Calu3 (cell line): ENCODE data around the gene KLLN. TPM values are rescaled to one million over a fixed set of nuclear protein-coding genes. Genes with fewer than 3 reads are reported as not detected.

Experiments used
- BruUV-seq: library from RNA; stranded (reverse); fragments of 400-500 nt; replicated peaks from 2 replicates; lab custom pipeline; 2021; lab: Mats Ljungman, UMichigan
- CTCF ChIA-PET: fragments of 300-600 bp; sonication (Branson Sonifier 250); formaldehyde crosslinking; loops from one replicate; lab custom pipeline; 2022; ENCODE audit warnings: antibody characterized with exemption; lab: Charles Lee
- DNase-seq: peaks from one replicate; pipeline ENCODE4 v3.0.0; 2022
- H3K27ac Mint-ChIP-seq: one replicate; pipeline ENCODE4 v1.8.0; 2022; ENCODE audit warnings: mixed read lengths; ENCODE audit not compliant: unreplicated experiment
- H3K27me3 Mint-ChIP-seq: one replicate; pipeline ENCODE4 v1.8.0; 2022; ENCODE audit warnings: mixed read lengths; ENCODE audit not compliant: unreplicated experiment
- H3K36me3 Mint-ChIP-seq: one replicate; pipeline ENCODE4 v1.8.0; 2022; ENCODE audit warnings: mild to moderate bottlenecking, moderate library complexity, mixed read lengths; ENCODE audit not compliant: insufficient read depth, unreplicated experiment
- H3K4me1 Mint-ChIP-seq: one replicate; pipeline ENCODE4 v1.8.0; 2022; ENCODE audit warnings: mild to moderate bottlenecking, low read depth, mixed read lengths; ENCODE audit not compliant: unreplicated experiment
- H3K4me3 Mint-ChIP-seq: one replicate; pipeline ENCODE4 v1.8.0; 2022; ENCODE audit warnings: mild to moderate bottlenecking, low read depth, moderate library complexity, mixed read lengths; ENCODE audit not compliant: unreplicated experiment
- H3K9me3 Mint-ChIP-seq: one replicate; pipeline ENCODE4 v1.8.0; 2022; ENCODE audit warnings: low read depth, mixed read lengths; ENCODE audit not compliant: unreplicated experiment
- intact Hi-C: fragments of 100-400 bp; cut with micrococcal nuclease; formaldehyde crosslinking; loops from one replicate; pipeline ENCODE4 v1.10.0; 2022; ENCODE audit not compliant: unreplicated experiment
- total RNA-seq: library from RNA; stranded (reverse); gene quantifications from 2 replicates; pipeline ENCODE4 v1.2.3, GENCODE V29; 2022
- TF ChIP-seq, protein P1 (sequence below): fragments of 200-600 bp; IDR thresholded peaks from one replicate; pipeline ENCODE4 v1.8.0; 2022; ENCODE audit warnings: antibody characterized with exemption; ENCODE audit not compliant: unreplicated experiment

KLLN gene
- total RNA-seq, 1 experiment from 2014 or later, result 0.52 TPM

DNA sequence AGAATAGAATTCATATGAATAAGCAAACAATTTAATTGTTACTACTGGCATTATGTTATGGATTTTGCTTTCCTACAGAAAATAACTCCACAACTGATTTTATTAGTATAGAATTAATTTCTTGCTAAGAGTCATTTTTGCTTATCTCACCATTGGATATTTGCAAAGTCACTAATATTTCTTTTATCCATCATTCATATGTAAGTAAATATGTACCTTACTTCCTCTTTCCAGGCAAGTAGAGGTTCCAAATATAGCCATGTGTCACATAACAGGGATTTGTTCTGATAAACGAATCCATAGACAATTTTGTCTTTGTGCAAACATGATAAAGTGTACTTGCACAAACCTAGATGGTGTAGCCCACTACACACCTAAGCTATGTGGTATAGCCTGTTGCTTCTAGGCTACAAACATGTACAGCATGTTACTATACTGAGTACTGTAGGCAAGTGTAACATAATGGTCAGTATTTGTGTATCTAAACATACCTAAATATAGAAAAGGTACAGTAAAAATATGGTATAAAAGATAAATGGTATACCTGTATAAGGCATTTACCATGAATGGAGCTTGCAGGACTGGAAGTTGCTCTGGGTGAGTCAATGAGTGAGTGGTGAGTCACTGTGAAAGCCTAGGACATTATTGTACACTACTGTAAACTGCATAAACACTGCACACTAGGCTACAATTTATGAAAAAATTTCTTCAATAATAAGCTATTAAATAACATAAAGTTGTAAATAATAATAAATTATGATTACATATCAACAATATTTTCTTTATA, 18.3 kb downstream of the KLLN start:
- TF ChIP-seq, protein P1, sequence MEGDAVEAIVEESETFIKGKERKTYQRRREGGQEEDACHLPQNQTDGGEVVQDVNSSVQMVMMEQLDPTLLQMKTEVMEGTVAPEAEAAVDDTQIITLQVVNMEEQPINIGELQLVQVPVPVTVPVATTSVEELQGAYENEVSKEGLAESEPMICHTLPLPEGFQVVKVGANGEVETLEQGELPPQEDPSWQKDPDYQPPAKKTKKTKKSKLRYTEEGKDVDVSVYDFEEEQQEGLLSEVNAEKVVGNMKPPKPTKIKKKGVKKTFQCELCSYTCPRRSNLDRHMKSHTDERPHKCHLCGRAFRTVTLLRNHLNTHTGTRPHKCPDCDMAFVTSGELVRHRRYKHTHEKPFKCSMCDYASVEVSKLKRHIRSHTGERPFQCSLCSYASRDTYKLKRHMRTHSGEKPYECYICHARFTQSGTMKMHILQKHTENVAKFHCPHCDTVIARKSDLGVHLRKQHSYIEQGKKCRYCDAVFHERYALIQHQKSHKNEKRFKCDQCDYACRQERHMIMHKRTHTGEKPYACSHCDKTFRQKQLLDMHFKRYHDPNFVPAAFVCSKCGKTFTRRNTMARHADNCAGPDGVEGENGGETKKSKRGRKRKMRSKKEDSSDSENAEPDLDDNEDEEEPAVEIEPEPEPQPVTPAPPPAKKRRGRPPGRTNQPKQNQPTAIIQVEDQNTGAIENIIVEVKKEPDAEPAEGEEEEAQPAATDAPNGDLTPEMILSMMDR, result no peak
- Mint-ChIP-seq H3K9me3 (no peaks in the 10 kb centered on the region), H3K27me3 (no peaks in the 10 kb centered on the region), H3K36me3 (peaks cover 7% of the 10 kb centered on the region), H3K4me3 (no peak overlapping the region), H3K27ac (peak overlapping the region; percentile 69), H3K4me1 (peaks cover 31% of the 10 kb centered on the region)
- CTCF ChIA-PET, result interaction anchor here (0.6 to 1.3 kb wide), 2 partner anchors 16 to 21 kb away, joined by 3 to 4 read pairs; no protein-coding TSS in a partner anchor
- intact Hi-C loops, result no loop called here
- DNase-seq, result peak; percentile 23
- BruUV-seq, result no TSS peak

DNA sequence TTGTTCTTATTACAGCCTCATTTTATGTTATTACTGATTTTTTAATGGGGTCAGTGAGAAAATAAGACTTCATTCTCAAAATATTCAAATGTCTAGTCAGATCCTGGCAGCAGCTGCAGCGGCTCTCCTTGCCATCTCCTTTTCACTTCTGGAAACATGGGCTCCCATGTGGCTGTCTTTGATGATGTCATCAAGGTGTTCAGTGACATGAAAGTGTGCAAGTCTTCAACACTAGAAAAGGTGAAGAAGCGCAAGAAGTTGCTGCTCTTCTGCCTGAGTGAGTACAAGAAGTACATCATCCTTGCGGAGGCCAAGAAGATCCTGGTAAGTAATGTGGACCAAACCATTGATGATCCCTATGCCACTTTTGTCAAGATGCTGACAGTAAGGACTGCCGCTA, 19.6 kb downstream of the KLLN start:
- no peak for DNase-seq
- Mint-ChIP-seq H3K27me3 (no peaks in the 10 kb centered on the region), H3K4me1 (peaks cover 29% of the 10 kb centered on the region), H3K27ac (no peak overlapping the region), H3K4me3 (no peak overlapping the region), H3K9me3 (no peaks in the 10 kb centered on the region), H3K36me3 (peaks cover 7% of the 10 kb centered on the region)
- CTCF ChIA-PET, result no interaction called here
- BruUV-seq, result no TSS peak
- TF ChIP-seq, protein P1, result no peak
- intact Hi-C loops, result no loop called here

DNA sequence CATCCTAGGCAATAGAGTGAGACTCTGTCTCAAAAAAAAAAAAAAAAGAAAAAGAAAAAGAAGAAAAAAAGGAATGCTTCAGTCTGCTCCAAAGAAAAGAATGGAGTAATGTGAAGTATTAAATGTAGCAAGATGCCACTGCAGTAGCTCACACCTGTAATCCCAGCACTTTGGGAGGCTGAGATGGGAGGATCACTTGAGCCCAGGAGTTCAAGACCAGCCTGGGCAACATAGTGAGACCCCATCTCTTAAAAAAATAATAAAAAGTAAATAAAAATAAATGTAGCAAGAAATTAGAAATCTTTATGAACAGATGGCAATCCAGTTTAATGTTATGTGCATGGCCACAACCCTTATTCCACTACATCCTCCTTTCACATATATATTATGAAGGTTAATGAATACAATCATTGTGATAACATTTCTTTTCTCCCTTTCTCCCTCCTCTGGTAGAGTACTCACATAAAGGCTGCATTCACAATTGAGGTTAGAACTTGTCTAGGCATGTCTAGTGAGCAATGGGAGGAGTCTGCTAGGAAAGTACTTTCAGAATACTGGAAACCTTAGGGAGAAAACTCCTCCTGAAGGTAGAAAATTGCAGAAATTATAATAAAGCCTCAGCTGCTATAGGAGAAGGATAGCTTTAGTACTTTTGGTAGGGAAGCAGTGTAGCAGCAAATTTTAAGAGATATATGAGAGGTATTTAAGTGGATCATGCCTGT, 20.4 kb downstream of the KLLN start:
- intact Hi-C loops, result no loop called here
- no peak for DNase-seq
- no peaks in the 10 kb centered on the region for H3K27me3 Mint-ChIP-seq
- BruUV-seq, result no TSS peak
- H3K27ac Mint-ChIP-seq, result peak overlapping the region; percentile 78
- TF ChIP-seq, protein P1, result no peak
- H3K9me3 Mint-ChIP-seq, result no peaks in the 10 kb centered on the region
- peaks cover 7% of the 10 kb centered on the region for H3K36me3 Mint-ChIP-seq
- CTCF ChIA-PET, result interaction anchor here (0.7 kb wide), 3 partner anchors 25 to 1119 kb away, joined by 3 to 4 read pairs (median 4); partner anchors contain the start of gene ATAD1
- peaks cover 29% of the 10 kb centered on the region for H3K4me1 Mint-ChIP-seq
- H3K4me3 Mint-ChIP-seq, result peak overlapping the region; percentile 30

DNA sequence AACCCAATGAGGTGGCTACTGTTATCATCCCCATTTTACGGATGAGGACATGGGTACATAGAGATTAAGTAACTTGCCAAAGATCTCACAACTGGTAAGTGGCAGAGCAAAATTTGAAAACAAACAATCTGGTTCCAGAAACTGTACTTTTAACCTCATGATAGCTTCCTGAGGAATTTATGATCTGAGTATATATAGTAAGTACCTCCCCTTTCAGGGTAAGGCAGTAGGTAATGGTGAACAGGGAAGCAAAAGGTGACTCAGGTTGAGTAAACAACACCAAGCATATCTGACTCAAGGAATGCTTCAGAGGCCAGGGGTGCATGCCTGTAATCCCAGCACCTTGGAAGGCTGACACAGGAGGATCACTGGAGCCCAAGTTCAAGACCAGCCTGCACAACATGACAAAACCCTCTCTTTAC, 21.1 kb downstream of the KLLN start:
- TF ChIP-seq, protein P1, result no peak
- CTCF ChIA-PET, result interaction anchor here (0.7 kb wide), 3 partner anchors 24 to 1119 kb away, joined by 3 to 4 read pairs (median 4); partner anchors contain the start of gene ATAD1
- no TSS peak for BruUV-seq
- peak; percentile 65 for DNase-seq
- Mint-ChIP-seq H3K9me3 (no peaks in the 10 kb centered on the region), H3K4me3 (peak overlapping the region; percentile 30), H3K27ac (peak overlapping the region; percentile 78), H3K27me3 (no peaks in the 10 kb centered on the region), H3K36me3 (peaks cover 7% of the 10 kb centered on the region), H3K4me1 (peaks cover 29% of the 10 kb centered on the region)
- intact Hi-C loops, result no loop called here
